SK-N-SH (cell line): Measurements from ENCODE around the gene OR8G5. TPM values are rescaled to one million over a fixed set of nuclear protein-coding genes. Genes with fewer than 3 reads are reported as not detected.

Experiments
- CTCF ChIA-PET: fragments of 300-600, 350-600 bp; formaldehyde crosslinking; extraction: SDS; loops from one replicate; lab custom pipeline; 2021; lab: Yijun Ruan, JAX
- POLR2A ChIA-PET: fragments of 350-600 bp; sonication (Branson Sonifier 250); formaldehyde crosslinking; extraction: SDS; loops from one replicate; lab custom pipeline; 2020; ENCODE audit warnings: antibody characterized with exemption, inconsistent platforms; lab: Yijun Ruan, JAX
- DNase-seq: peaks from one replicate; pipeline ENCODE4 v3.0.0; 2012
- H2AFZ ChIP-seq: fragments of 200-600 bp; sonication (generic); 2 replicates; pipeline ENCODE4 v1.8.1; 2016; ENCODE audit warnings: antibody characterized with exemption, mild to moderate bottlenecking, low read depth
- H3F3A ChIP-seq: fragments of 200-600 bp; sonication (generic); replicated peaks from 2 replicates; pipeline ENCODE3; 2016; ENCODE audit warnings: antibody characterized with exemption, mild to moderate bottlenecking; ENCODE audit not compliant: insufficient read depth
- H3K27ac ChIP-seq, 2 experiments: fragments of 200-500 bp in 1 of 2; fragments of 200-600 bp in 1 of 2; sonication (Bioruptor generic) in 1 of 2; sonication (generic), shearing (Covaris generic) in 1 of 2; 2 replicates each; pipeline versions ENCODE4 v1.5.1 to v1.6.1; 2014 to 2016; ENCODE audit warnings: low read depth in 2 of 2, inconsistent platforms in 1 of 2, low read length in 1 of 2, mild to moderate bottlenecking in 1 of 2, mixed read lengths in 1 of 2
- H3K27me3 ChIP-seq: fragments of 200-600 bp; sonication (generic), shearing (Covaris generic); 2 replicates; pipeline ENCODE4 v1.6.1; 2016; ENCODE audit warnings: mixed run types; ENCODE audit not compliant: insufficient read depth
- H3K36me3 ChIP-seq, 2 experiments: fragments of 200-500 bp in 1 of 2; fragments of 200-600 bp in 1 of 2; sonication (Bioruptor generic) in 1 of 2; sonication (generic) in 1 of 2; replicated peaks in 1 of 2; 2 replicates each; pipeline versions ENCODE3 to v1.5.1; 2014 to 2016; ENCODE audit warnings: low read length in 1 of 2, mild to moderate bottlenecking in 1 of 2; ENCODE audit not compliant: insufficient read depth in 2 of 2, control insufficient read depth in 1 of 2
- H3K4me1 ChIP-seq, 2 experiments: fragments of 200-500 bp in 1 of 2; fragments of 200-600 bp in 1 of 2; sonication (Bioruptor generic) in 1 of 2; sonication (generic), shearing (Covaris generic) in 1 of 2; 2 replicates each; pipeline versions ENCODE4 v1.5.1 to v1.6.1; 2014 to 2016; ENCODE audit warnings: low read depth in 1 of 2, low read length in 1 of 2, mixed run types in 1 of 2; ENCODE audit not compliant: insufficient read depth in 2 of 2, control insufficient read depth in 1 of 2
- H3K4me2 ChIP-seq: fragments of 200-600 bp; sonication (generic), shearing (Covaris generic); 2 replicates; pipeline ENCODE4 v1.6.1; 2017; ENCODE audit warnings: mixed run types
- H3K4me3 ChIP-seq, 2 experiments: fragments of 200-500 bp in 1 of 2; fragments of 200-600 bp in 1 of 2; sonication (Bioruptor generic) in 1 of 2; sonication (generic), shearing (Covaris generic) in 1 of 2; 2 replicates each; pipeline versions ENCODE4 v1.5.1 to v1.8.1; 2014 to 2016; ENCODE audit warnings: low read depth in 2 of 2, inconsistent platforms in 1 of 2, low read length in 1 of 2, mild to moderate bottlenecking in 1 of 2, mixed read lengths in 1 of 2, moderate library complexity in 1 of 2
- H3K79me2 ChIP-seq: fragments of 200-600 bp; sonication (generic); 2 replicates; pipeline ENCODE4 v1.8.1; 2017; ENCODE audit warnings: mild to moderate bottlenecking; ENCODE audit not compliant: insufficient read depth
- H3K9ac ChIP-seq: fragments of 200-600 bp; sonication (generic); 2 replicates; pipeline ENCODE4 v1.6.1; 2017; ENCODE audit warnings: mixed run types
- H3K9me2 ChIP-seq: fragments of 200-600 bp; sonication (generic); 2 replicates; pipeline ENCODE4 v1.6.1; 2017; ENCODE audit warnings: mixed run types
- H3K9me3 ChIP-seq: fragments of 200-600 bp; sonication (generic); 2 replicates; pipeline ENCODE4 v1.6.1; 2017; ENCODE audit warnings: mixed run types, mild to moderate bottlenecking, moderate library complexity
- H4K20me1 ChIP-seq: fragments of 200-600 bp; sonication (generic); 2 replicates; pipeline ENCODE4 v1.6.1; 2017; ENCODE audit warnings: mild to moderate bottlenecking, mixed run types; ENCODE audit not compliant: insufficient read depth
- CHD2 ChIP-seq: fragments of 150-350 bp; IDR thresholded peaks from 2 replicates; pipeline ENCODE4 v1.6.1; 2018; ENCODE audit warnings: low read length; ENCODE audit not compliant: partially characterized antibody
- CTCF ChIP-seq: fragments of 200-600 bp; sonication (generic); IDR thresholded peaks from 2 replicates; pipeline ENCODE4 v1.6.1; 2017; ENCODE audit warnings: antibody characterized with exemption, mild to moderate bottlenecking, moderate library complexity
- EP300 ChIP-seq, 2 experiments: IDR thresholded peaks; 2 replicates each; pipeline versions ENCODE4 v1.4.0 to v1.6.1; 2012; ENCODE audit warnings: borderline replicate concordance in 1 of 2, low read depth in 1 of 2, low read length in 1 of 2
- FOXJ3 ChIP-seq: sonication (generic); formaldehyde crosslinking; IDR thresholded peaks from 2 replicates; pipeline ENCODE4 v1.5.1; 2020; ENCODE audit warnings: mild to moderate bottlenecking, missing genetic modification reagents
- FOXM1 ChIP-seq: IDR thresholded peaks from 2 replicates; pipeline ENCODE4 v1.4.0; 2012; ENCODE audit warnings: low read depth, mild to moderate bottlenecking
- MXI1 ChIP-seq: IDR thresholded peaks from 2 replicates; pipeline ENCODE4 v1.6.1; 2012; ENCODE audit warnings: mild to moderate bottlenecking, low read depth, low read length, improper control_type of control experiment
- NRF1 ChIP-seq: IDR thresholded peaks from 2 replicates; pipeline ENCODE4 v1.6.1; 2012; ENCODE audit warnings: low read depth, mild to moderate bottlenecking, low read length
- POLR2AphosphoS5 ChIP-seq: IDR thresholded peaks from 2 replicates; pipeline ENCODE4 v1.6.1; 2012; ENCODE audit warnings: low read depth, low read length
- RAD21 ChIP-seq: IDR thresholded peaks from 2 replicates; pipeline ENCODE4 v1.6.1; 2012; ENCODE audit warnings: mild to moderate bottlenecking, low read length
- RFX5 ChIP-seq: IDR thresholded peaks from 2 replicates; pipeline ENCODE4 v1.6.1; 2012; ENCODE audit warnings: mild to moderate bottlenecking, improper control_type of control experiment, low read length
- TAF1 ChIP-seq: IDR thresholded peaks from 2 replicates; pipeline ENCODE4 v1.6.1; 2012; ENCODE audit warnings: low read depth, mild to moderate bottlenecking, low read length, moderate library complexity, borderline replicate concordance
- TEAD4 ChIP-seq: IDR thresholded peaks from 2 replicates; pipeline ENCODE4 v1.4.0; 2012; ENCODE audit warnings: mild to moderate bottlenecking, borderline replicate concordance; ENCODE audit not compliant: insufficient read depth
- YY1 ChIP-seq: IDR thresholded peaks from 2 replicates; pipeline ENCODE4 v1.4.0; 2012; ENCODE audit warnings: low read depth, mild to moderate bottlenecking
- ZBTB33 ChIP-seq: IDR thresholded peaks from 2 replicates; pipeline ENCODE4 v1.4.0; 2012; ENCODE audit warnings: low read depth, borderline replicate concordance
- WGBS: methylation state at CpG from one replicate; pipeline ENCODE4 v1.1.6; 2017; ENCODE audit warnings: low lambda C conversion rate; 5-methylcytosine and 5-hydroxymethylcytosine counted together
- polyA plus RNA-seq, 3 experiments: library from polyadenylated mRNA; depleted of rRNA; stranded (reverse); fragments of >200 nt; gene quantifications; 2 replicates each; pipeline ENCODE4 v1.2.3, GENCODE V29; 2012
- TF ChIP-seq, protein P1 (sequence below): fragments of 150-350 bp; IDR thresholded peaks from 2 replicates; pipeline ENCODE4 v1.6.1; 2016; ENCODE audit warnings: mild to moderate bottlenecking, low read depth, low read length

Gene OR8G5
- polyA plus RNA-seq, 1 of the 3 experiments (the other 2 are of a cell fraction), result not detected

GRCh38 chr11:124302347-124303125 is 46.4 kb downstream of the OR8G5 start:
- H3K4me3 ChIP-seq, result no peak overlapping the region
- no peaks in the 10 kb centered on the region for H3K79me2 ChIP-seq
- ChIA-PET CTCF (no interaction called here), POLR2A (no interaction called here)
- H3K4me1 ChIP-seq, result no peaks in the 10 kb centered on the region
- no peak for TF ChIP-seq NRF1
- no peak for TF ChIP-seq FOXJ3
- no peak for TF ChIP-seq CHD2
- under 1% methylated on average over 3 of the region's 3 CpGs for WGBS
- no peak overlapping the region for H2AFZ ChIP-seq
- no peak overlapping the region for H3K4me2 ChIP-seq
- DNase-seq, result no peak
- H3K9me3 ChIP-seq, result no peaks in the 10 kb centered on the region
- H4K20me1 ChIP-seq, result no peaks in the 10 kb centered on the region
- no peaks in the 10 kb centered on the region for H3K9me2 ChIP-seq
- no peak overlapping the region for H3K27ac ChIP-seq
- H3K36me3 ChIP-seq, result no peaks in the 10 kb centered on the region
- H3F3A ChIP-seq, result no peaks in the 10 kb centered on the region
- no peaks in the 10 kb centered on the region for H3K27me3 ChIP-seq
- no peak overlapping the region for H3K9ac ChIP-seq

DNA sequence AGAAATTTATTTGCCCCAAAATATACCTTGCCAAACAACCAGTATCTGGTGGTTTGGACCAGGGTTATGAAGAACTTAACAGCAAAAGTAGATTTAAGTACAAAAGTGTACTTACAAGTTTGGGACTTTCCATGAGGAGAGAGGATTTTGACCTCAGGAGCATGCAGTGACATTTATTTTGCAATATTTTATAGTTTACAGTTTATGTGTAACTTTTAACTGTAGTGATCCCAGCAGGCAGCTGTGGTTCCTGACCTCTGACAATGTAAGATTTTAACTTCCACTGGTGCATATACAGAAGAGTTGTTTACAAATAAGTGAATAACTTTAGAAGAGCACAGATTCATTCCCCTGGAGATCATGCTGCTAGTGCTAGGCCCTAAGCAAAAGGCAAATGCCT is 50.9 kb downstream of the OR8G5 start:
- POLR2A ChIA-PET, result no interaction called here

DNA sequence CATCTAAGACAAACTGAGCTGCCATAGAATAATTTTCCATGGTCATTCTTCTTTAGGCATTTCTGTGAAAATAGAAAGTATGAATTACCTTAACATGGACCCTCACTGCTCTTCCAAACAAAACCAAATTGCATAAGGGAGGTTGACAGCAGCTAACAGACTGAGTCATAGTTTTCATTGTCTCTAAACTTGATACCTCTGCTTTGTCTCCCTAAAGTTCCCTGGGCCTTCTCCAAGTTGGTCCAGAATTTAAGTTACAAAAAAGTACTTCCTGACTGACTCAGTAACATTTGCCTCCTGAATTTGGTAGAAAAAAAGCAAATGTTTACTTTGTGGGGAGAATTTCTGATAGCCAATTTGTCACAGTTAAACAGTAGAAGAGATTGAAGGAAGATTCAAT is 54.5 kb downstream of the OR8G5 start:
- Histone ChIP-seq H3K9me3 (no peaks in the 10 kb centered on the region), H3K4me3 (no peak overlapping the region), H3K27me3 (no peaks in the 10 kb centered on the region; the same call in 1 of the 2 replicates), H4K20me1 (0 out of 2 replicates have a peak, but pooled peaks cover 3% of the 10 kb centered on the region), H3F3A (no peaks in the 10 kb centered on the region), H3K36me3 (no peaks in the 10 kb centered on the region), H3K9me2 (no peaks in the 10 kb centered on the region), H3K4me2 (no peak overlapping the region), H3K79me2 (no peaks in the 10 kb centered on the region), H3K27ac (no peak overlapping the region), H3K9ac (no peak overlapping the region), H2AFZ (no peak overlapping the region), H3K4me1 (no peaks in the 10 kb centered on the region)
- TF ChIP-seq RAD21 (no peak), POLR2AphosphoS5 (no peak), MXI1 (no peak), RFX5 (no peak), ZBTB33 (no peak), CTCF (no peak), TAF1 (no peak), TEAD4 (no peak), YY1 (no peak)
- TF ChIP-seq, protein P1, sequence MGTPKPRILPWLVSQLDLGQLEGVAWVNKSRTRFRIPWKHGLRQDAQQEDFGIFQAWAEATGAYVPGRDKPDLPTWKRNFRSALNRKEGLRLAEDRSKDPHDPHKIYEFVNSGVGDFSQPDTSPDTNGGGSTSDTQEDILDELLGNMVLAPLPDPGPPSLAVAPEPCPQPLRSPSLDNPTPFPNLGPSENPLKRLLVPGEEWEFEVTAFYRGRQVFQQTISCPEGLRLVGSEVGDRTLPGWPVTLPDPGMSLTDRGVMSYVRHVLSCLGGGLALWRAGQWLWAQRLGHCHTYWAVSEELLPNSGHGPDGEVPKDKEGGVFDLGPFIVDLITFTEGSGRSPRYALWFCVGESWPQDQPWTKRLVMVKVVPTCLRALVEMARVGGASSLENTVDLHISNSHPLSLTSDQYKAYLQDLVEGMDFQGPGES, result no peak
- DNase-seq, result no peak
- ChIA-PET POLR2A (no interaction called here), CTCF (no interaction called here)

More for the DNA sequence above, 50.9 kb downstream of the OR8G5 start:
- H3K36me3 ChIP-seq, result no peaks in the 10 kb centered on the region
- no peaks in the 10 kb centered on the region for H3K9me2 ChIP-seq
- no peaks in the 10 kb centered on the region for H3K79me2 ChIP-seq
- no peaks in the 10 kb centered on the region; the same call in 1 of the 2 replicates for H3K27me3 ChIP-seq
- no peak overlapping the region for H3K4me2 ChIP-seq
- H2AFZ ChIP-seq, result no peak overlapping the region
- no peak overlapping the region for H3K4me3 ChIP-seq
- TF ChIP-seq NRF1 (no peak), FOXM1 (no peak), EP300 (IDR thresholded peaks at IDR 0.05; ENCODE audit: borderline replicate concordance in 1 of 2, low read depth in 1 of 2, low read length in 1 of 2) (no peak)
- TF ChIP-seq, all 33 proteins: peak for 0
- no peaks in the 10 kb centered on the region for H3F3A ChIP-seq
- no peaks in the 10 kb centered on the region for H3K9me3 ChIP-seq
- H3K4me1 ChIP-seq, result no peaks in the 10 kb centered on the region
- H3K9ac ChIP-seq, result no peak overlapping the region
- no peak for DNase-seq
- CTCF ChIA-PET, result interaction anchor here (1.3 kb wide), 1 partner anchor 149 kb away, joined by 4 read pairs; no protein-coding TSS in a partner anchor
- H3K27ac ChIP-seq, result no peak overlapping the region
- H4K20me1 ChIP-seq, result no peaks in the 10 kb centered on the region
